IPS-15b (cell line): Measurements from ENCODE around the gene TTC6.

Experiments
- H3K27me3 ChIP-seq: one replicate; pipeline ENCODE4 v1.6.1; 2013; ENCODE audit warnings: low read length; ENCODE audit not compliant: control insufficient read depth, insufficient read depth
- H3K36me3 ChIP-seq: one replicate; pipeline ENCODE4 v1.6.1; 2013; ENCODE audit warnings: low read length; ENCODE audit not compliant: control insufficient read depth, insufficient read depth
- H3K4me1 ChIP-seq: one replicate; pipeline ENCODE4 v1.6.1; 2013; ENCODE audit warnings: mild to moderate bottlenecking, low read length; ENCODE audit not compliant: control insufficient read depth, insufficient read depth
- H3K4me3 ChIP-seq: one replicate; pipeline ENCODE4 v1.5.1; 2013; ENCODE audit warnings: low read depth, low read length
- H3K9ac ChIP-seq: one replicate; pipeline ENCODE4 v1.6.1; 2013; ENCODE audit warnings: low read depth, mild to moderate bottlenecking, low read length
- H3K9me3 ChIP-seq: one replicate; pipeline ENCODE4 v1.6.1; 2013; ENCODE audit warnings: mild to moderate bottlenecking, low read length; ENCODE audit not compliant: control insufficient read depth, insufficient read depth

TTC6 gene

GRCh38 chr14:37593511-37594237, 1.8 kb upstream of the TTC6 start:
- Histone ChIP-seq H3K4me3 (no peak overlapping the region), H3K27me3 (peaks cover 92% of the 10 kb centered on the region), H3K4me1 (peaks cover 9% of the 10 kb centered on the region), H3K9ac (no peak overlapping the region), H3K36me3 (no peaks in the 10 kb centered on the region), H3K9me3 (no peaks in the 10 kb centered on the region)

GRCh38 chr14:37594238-37594970, 1.0 kb upstream of the TTC6 start:
- H3K4me3 ChIP-seq: peak overlapping the region; percentile 43
- H3K27me3 ChIP-seq: peaks cover 92% of the 10 kb centered on the region
- peaks cover 4% of the 10 kb centered on the region for H3K4me1 ChIP-seq
- H3K9me3 ChIP-seq: no peaks in the 10 kb centered on the region
- H3K36me3 ChIP-seq: no peaks in the 10 kb centered on the region
- no peak overlapping the region for H3K9ac ChIP-seq

DNA sequence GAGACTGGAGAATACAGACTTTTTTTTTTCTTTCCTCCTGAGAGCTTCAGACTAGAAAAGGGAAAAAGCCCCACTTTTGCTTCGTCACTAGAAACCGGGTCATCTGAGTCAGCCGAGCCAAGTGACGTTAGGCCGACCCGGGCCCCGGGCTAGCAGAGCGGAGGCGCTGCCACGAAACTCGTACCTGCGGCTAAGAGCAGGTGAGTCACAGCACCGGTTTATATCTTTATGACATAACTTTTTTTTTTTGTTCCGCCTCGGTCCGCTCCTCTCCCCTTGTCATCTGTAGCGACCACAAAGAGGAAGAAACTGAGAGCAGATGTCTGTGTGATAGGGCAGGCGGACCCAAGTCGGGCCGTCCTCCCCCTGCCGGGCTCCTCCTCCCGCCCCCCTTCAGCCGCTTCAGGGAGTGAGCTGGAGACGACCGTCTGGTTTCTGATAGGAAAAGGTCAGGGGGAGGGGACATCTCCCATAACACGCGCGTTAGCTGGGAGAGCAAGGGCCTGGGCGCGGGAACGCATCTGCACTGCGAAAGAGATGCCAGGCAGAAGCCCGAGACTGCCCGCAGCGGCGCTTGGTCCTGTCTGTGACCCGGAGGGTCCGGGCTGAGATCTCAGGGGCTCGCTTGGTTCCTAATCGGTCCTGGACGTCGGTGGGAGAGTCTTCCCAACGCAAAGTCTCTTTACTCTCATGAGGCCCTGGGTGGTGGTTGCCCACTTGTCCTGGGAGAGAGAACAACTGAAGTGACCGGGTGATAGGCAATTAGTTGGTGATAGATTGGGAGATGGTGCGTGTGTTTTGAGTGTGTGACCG, 586 bp downstream of the TTC6 start:
- Histone ChIP-seq H3K36me3 (no peaks in the 10 kb centered on the region), H3K9ac (no peak overlapping the region), H3K4me1 (peaks cover 3% of the 10 kb centered on the region), H3K4me3 (peak overlapping the region; percentile 27), H3K9me3 (no peaks in the 10 kb centered on the region), H3K27me3 (peaks cover 92% of the 10 kb centered on the region)

DNA sequence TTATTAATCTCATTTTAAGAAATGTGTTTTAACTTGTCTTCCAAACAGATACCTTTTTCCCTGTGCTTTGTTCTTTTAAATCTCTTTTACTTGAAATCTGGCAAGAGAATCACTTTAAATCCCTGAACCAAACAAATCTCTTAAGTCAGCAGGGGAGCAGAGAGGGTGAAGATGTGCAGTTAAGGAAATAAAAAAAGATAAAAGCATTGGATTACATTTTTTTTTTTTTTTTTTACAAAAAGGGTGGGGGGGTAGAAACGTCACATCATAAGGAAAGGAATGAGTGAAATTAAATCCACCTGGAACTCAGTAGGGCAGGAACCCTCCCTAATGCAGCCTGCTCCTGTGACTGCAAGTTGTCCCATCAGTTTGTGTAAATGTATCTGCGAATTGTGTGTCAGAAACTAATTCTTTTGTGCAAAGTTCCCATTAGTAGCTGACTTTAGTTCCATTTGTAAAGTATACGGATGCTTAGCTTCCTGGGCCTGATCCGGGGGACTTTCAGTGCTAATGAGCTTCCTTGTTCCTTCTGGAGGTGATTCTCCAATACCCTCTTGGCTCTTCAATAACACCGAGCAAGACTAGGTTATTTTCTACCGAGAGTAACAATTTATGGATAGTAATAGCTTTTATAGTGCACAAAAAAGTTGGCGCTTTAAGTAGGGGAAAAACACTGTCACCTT, 1.5 kb downstream of the TTC6 start:
- H3K4me1 ChIP-seq: peaks cover 3% of the 10 kb centered on the region
- H3K36me3 ChIP-seq: no peaks in the 10 kb centered on the region
- no peak overlapping the region for H3K9ac ChIP-seq
- peak overlapping the region; percentile 46 for H3K4me3 ChIP-seq
- H3K27me3 ChIP-seq: peaks cover 94% of the 10 kb centered on the region
- no peaks in the 10 kb centered on the region for H3K9me3 ChIP-seq

- Histone ChIP-seq H3K9ac (no peak overlapping the region), H3K36me3 (no peaks in the 10 kb centered on the region), H3K27me3 (peaks cover 94% of the 10 kb centered on the region)
Observed at GRCh38 chr14:37597538-37597913, 2.1 kb downstream of the TTC6 start.

DNA sequence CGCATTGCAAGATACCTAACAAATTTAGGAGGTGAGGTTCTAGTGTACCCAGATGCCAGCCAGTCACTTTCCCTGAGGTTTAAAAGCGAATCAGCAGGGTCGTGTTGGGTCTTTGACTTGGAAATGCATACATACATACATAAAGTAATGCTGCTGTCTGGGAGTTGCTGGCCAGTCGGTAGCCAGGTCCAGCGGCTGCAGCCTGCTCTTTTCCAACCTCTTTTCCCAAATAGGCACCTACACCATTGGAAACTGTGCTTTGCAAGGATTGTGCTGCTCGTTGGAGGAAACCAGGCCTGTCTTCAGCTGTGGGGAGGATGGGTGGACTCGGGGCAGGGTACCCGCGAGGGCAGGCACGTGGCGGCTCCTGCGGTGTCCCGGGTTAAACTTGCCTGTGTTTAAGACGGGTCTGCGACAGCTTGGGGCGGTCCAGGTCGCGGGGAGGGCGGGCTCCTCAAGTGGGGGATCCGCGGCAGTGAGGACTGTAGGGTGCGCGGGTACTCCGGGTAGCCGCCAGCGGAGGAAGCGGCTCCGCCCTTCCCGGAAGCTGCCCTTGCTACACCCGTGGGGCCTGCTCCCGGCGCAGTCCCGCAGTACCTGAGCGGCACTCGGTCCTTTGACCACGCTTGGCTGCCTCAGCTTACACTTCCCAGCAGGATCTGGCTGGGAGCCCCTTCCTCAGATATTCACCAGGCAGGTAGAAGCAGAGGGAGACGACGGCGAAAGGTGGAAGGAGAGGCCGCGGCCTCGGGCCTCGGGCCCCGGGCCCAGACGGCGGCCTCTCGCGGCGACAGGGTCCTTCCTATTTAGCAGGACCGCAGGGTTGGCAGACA, 2.7 kb downstream of the TTC6 start:
- Histone ChIP-seq H3K36me3 (no peaks in the 10 kb centered on the region), H3K27me3 (peaks cover 94% of the 10 kb centered on the region), H3K9me3 (no peaks in the 10 kb centered on the region), H3K4me1 (peaks cover 3% of the 10 kb centered on the region), H3K9ac (no peak overlapping the region), H3K4me3 (peak overlapping the region; percentile 46)

More at GRCh38 chr14:37597538-37597913, 2.1 kb downstream of the TTC6 start:
- H3K9me3 ChIP-seq: no peaks in the 10 kb centered on the region
- H3K4me3 ChIP-seq: peak overlapping the region; percentile 46
- peaks cover 3% of the 10 kb centered on the region for H3K4me1 ChIP-seq

GRCh38 chr14:37598747-37599506, 3.5 kb downstream of the TTC6 start:
- Histone ChIP-seq H3K9me3 (no peaks in the 10 kb centered on the region), H3K4me3 (peak overlapping the region; percentile 46), H3K4me1 (peaks cover 3% of the 10 kb centered on the region), H3K9ac (no peak overlapping the region), H3K27me3 (peaks cover 94% of the 10 kb centered on the region), H3K36me3 (no peaks in the 10 kb centered on the region)

DNA sequence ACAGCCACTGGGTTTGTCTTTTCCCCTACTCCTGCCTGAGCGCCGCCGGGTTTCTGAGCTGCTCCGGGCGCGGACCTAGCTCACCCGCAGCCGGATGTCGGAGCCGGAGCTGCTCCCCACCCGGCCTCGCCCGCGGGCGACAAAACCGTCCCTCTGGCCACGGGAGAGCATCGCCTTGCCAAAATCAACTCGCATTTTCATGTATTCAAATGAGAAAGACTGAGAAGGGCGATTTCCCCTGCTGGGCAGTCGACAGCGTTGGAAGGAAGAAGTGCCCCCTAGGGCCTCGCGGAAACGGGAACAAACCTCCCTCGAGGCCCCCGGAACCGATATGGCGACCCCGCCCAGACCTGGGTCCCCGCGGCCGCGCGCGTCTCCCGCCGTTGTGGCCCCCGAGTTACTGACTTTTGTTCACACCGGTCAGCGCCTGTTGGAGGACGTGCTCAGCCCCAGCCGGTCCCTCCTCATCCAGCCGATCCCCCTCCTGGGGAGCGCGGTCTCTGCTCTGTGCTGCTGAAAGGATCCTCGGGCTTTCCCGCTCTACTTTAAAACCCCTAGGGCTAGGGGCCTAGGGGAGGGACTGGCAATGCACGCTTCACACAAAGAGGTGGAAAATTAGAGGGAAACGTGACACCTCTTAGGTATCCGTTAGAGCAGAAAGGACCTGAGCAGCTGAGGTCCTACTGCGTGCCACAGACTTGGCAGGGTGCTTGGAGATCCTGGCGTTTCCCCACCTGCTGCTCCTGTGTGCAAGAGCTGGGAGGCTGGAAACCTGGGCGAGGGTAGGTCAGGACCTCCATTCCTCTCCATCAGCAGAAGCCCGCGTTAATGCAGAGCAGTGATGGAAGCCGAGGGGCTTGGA, 4.3 kb downstream of the TTC6 start:
- Histone ChIP-seq H3K4me1 (peaks cover 3% of the 10 kb centered on the region), H3K27me3 (peaks cover 94% of the 10 kb centered on the region), H3K9me3 (no peaks in the 10 kb centered on the region), H3K9ac (no peak overlapping the region), H3K36me3 (no peaks in the 10 kb centered on the region), H3K4me3 (peak overlapping the region; percentile 46)

- H3K9ac ChIP-seq: no peak overlapping the region
- H3K27me3 ChIP-seq: peaks cover 100% of the 10 kb centered on the region
Observed at GRCh38 chr14:37600880-37601741, 5.7 kb downstream of the TTC6 start.

More at GRCh38 chr14:37600880-37601741, 5.7 kb downstream of the TTC6 start:
- no peak overlapping the region for H3K4me3 ChIP-seq
- H3K9me3 ChIP-seq: no peaks in the 10 kb centered on the region
- no peaks in the 10 kb centered on the region for H3K36me3 ChIP-seq
- H3K4me1 ChIP-seq: peaks cover 3% of the 10 kb centered on the region
